Astrocyte (in vitro differentiated cells and primary cell): ENCODE measurements around the gene CCDC185. TPM values are rescaled to one million over a fixed set of nuclear protein-coding genes. Genes with fewer than 3 reads are reported as not detected.
A peak's percentile ranks its signal among the peaks of the same experiment; 100 is the strongest.

Experiments used
- DNase-seq: peaks from one replicate; pipeline ENCODE4 v3.0.0-alpha.2; 2010; ENCODE audit warnings: low read depth
- FAIRE-seq: peaks from 2 replicates; lab custom pipeline; 2011; peaks lifted over from hg19 to GRCh38; lab: Jason Lieb, UNC
- H2AFZ ChIP-seq: 2 replicates; pipeline ENCODE4 v1.6.0; 2012; ENCODE audit warnings: low read depth, low read length, inconsistent platforms
- H3K27ac ChIP-seq: 2 replicates; pipeline ENCODE4 v1.5.1; 2011; ENCODE audit warnings: low read depth, low read length, inconsistent platforms
- H3K27me3 ChIP-seq: 2 replicates; pipeline ENCODE4 v1.6.0; 2011; ENCODE audit warnings: low read length, inconsistent platforms; ENCODE audit not compliant: insufficient read depth
- H3K36me3 ChIP-seq: 2 replicates; pipeline ENCODE4 v1.5.1; 2011; ENCODE audit warnings: low read length, inconsistent platforms; ENCODE audit not compliant: insufficient read depth
- H3K4me1 ChIP-seq: 2 replicates; pipeline ENCODE4 v1.5.1; 2011; ENCODE audit warnings: low read length, inconsistent platforms; ENCODE audit not compliant: insufficient read depth
- H3K4me2 ChIP-seq: 2 replicates; pipeline ENCODE4 v1.6.0; 2012; ENCODE audit warnings: low read length, inconsistent platforms
- H3K4me3 ChIP-seq: 2 replicates; pipeline ENCODE4 v1.5.1; 2011; ENCODE audit warnings: low read depth, mild to moderate bottlenecking, low read length, inconsistent platforms; ENCODE audit not compliant: insufficient read depth
- H3K79me2 ChIP-seq: 2 replicates; pipeline ENCODE4 v1.6.0; 2012; ENCODE audit warnings: mild to moderate bottlenecking, low read length, inconsistent platforms; ENCODE audit not compliant: insufficient read depth
- H3K9ac ChIP-seq: 2 replicates; pipeline ENCODE4 v1.6.0; 2012; ENCODE audit warnings: mild to moderate bottlenecking, low read length, inconsistent platforms
- H3K9me3 ChIP-seq: 2 replicates; pipeline ENCODE4 v1.5.1; 2012; ENCODE audit warnings: low read depth, mild to moderate bottlenecking, low read length, inconsistent platforms; ENCODE audit not compliant: insufficient read depth
- H4K20me1 ChIP-seq: 2 replicates; pipeline ENCODE4 v1.6.0; 2012; ENCODE audit warnings: low read length, inconsistent platforms; ENCODE audit not compliant: insufficient read depth
- H3K27ac Mint-ChIP-seq: one replicate; pipeline ENCODE4 v1.8.0; 2021; ENCODE audit warnings: mild to moderate bottlenecking, mixed read lengths; ENCODE audit not compliant: unreplicated experiment
- H3K27me3 Mint-ChIP-seq: one replicate; pipeline ENCODE4 v1.8.0; 2021; ENCODE audit warnings: low read depth, mixed read lengths; ENCODE audit not compliant: unreplicated experiment
- H3K36me3 Mint-ChIP-seq: one replicate; pipeline ENCODE4 v1.8.0; 2021; ENCODE audit warnings: low read depth, mixed read lengths; ENCODE audit not compliant: unreplicated experiment
- H3K4me1 Mint-ChIP-seq: one replicate; pipeline ENCODE4 v1.8.0; 2021; ENCODE audit warnings: low read depth, mixed read lengths; ENCODE audit not compliant: unreplicated experiment
- H3K4me3 Mint-ChIP-seq: one replicate; pipeline ENCODE4 v1.8.0; 2021; ENCODE audit warnings: mild to moderate bottlenecking, moderate library complexity, mixed read lengths; ENCODE audit not compliant: unreplicated experiment
- H3K9me3 Mint-ChIP-seq: one replicate; pipeline ENCODE4 v1.8.0; 2021; ENCODE audit warnings: mild to moderate bottlenecking, mixed read lengths; ENCODE audit not compliant: unreplicated experiment
- EZH2 ChIP-seq: IDR thresholded peaks from 2 replicates; pipeline ENCODE4 v1.6.1; 2012; ENCODE audit warnings: mild to moderate bottlenecking, low read length, inconsistent platforms; ENCODE audit not compliant: insufficient read depth
- total RNA-seq: library from RNA; stranded (reverse); gene quantifications from 2 replicates; pipeline ENCODE4 v1.2.1, GENCODE V29; 2021
- TF ChIP-seq, protein P1 (sequence below): IDR thresholded peaks from 2 replicates; pipeline ENCODE4 v1.5.1; 2011; ENCODE audit warnings: low read depth, mild to moderate bottlenecking, inconsistent platforms, low read length, moderate library complexity; ENCODE audit not compliant: insufficient read depth

Gene CCDC185
- total RNA-seq, 1 donor from 2014 or later = not detected

DNA sequence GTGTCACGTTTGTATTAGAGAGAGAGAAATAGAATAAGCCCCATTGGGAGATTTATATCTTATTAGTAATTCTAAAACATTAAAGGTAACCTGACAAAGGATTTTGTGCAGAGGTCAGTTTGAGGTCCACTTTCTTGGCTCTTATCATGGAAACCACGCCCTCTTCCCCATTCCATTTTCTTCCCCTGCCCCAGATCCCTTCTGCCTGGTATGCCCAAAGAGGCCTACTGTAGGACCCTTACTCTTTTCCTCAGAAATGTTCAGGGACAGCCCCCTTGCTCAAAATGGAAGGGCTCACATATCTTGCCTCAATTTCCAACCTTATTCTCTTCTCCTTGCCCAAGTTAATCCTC, 9.6 kb downstream of the CCDC185 start:
- Histone ChIP-seq H3K27ac (peak overlapping the region; percentile 30), H3K4me2 (peak overlapping the region; percentile 10), H3K9me3 (no peaks in the 10 kb centered on the region), H3K9ac (no peak overlapping the region), H3K79me2 (no peaks in the 10 kb centered on the region), H3K4me1 (peaks cover 13% of the 10 kb centered on the region), H3K4me3 (no peak overlapping the region), H2AFZ (no peak overlapping the region), H4K20me1 (no peaks in the 10 kb centered on the region), H3K36me3 (no peaks in the 10 kb centered on the region), H3K27me3 (no peaks in the 10 kb centered on the region)
- DNase-seq (no peak), FAIRE-seq (no peak)
- TF ChIP-seq EZH2 = no peak
- TF ChIP-seq, protein P1, sequence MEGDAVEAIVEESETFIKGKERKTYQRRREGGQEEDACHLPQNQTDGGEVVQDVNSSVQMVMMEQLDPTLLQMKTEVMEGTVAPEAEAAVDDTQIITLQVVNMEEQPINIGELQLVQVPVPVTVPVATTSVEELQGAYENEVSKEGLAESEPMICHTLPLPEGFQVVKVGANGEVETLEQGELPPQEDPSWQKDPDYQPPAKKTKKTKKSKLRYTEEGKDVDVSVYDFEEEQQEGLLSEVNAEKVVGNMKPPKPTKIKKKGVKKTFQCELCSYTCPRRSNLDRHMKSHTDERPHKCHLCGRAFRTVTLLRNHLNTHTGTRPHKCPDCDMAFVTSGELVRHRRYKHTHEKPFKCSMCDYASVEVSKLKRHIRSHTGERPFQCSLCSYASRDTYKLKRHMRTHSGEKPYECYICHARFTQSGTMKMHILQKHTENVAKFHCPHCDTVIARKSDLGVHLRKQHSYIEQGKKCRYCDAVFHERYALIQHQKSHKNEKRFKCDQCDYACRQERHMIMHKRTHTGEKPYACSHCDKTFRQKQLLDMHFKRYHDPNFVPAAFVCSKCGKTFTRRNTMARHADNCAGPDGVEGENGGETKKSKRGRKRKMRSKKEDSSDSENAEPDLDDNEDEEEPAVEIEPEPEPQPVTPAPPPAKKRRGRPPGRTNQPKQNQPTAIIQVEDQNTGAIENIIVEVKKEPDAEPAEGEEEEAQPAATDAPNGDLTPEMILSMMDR = no peak
- Mint-ChIP-seq H3K27ac (peak overlapping the region; percentile 97), H3K27me3 (no peaks in the 10 kb centered on the region), H3K36me3 (peaks cover 3% of the 10 kb centered on the region), H3K9me3 (peaks cover 8% of the 10 kb centered on the region), H3K4me3 (no peak overlapping the region), H3K4me1 (peaks cover 22% of the 10 kb centered on the region)

DNA sequence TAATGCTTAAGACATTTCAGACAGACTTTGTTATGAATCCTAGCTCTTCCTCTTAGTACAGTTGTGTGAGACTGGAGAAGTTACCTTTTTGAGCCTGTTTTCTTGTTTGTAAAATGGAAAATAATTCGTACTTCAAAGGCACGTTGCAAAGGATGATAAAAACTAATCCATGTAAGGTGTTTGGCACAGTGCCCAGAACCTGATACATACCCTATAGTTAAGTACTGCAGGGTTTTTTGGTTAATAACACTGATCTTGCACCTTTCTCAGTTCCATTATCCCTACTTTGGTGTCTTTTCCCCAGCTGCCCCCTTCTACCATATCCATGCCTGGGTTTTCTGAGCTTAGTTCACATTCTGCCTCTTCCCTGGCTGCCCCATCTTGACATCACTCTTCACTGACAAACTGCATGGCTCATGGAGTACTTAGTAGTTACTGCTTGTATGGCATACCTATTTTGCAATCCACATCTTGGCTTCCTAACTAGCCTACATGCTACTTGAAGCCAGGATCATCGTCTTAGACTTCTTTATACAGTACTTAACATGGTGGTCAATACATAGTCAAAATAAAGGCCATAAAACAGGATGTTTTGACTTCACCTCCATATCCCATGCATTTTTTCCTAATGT, 10.1 kb downstream of the CCDC185 start:
- DNase-seq (no peak), FAIRE-seq (peak; percentile 34)
- Histone ChIP-seq H3K27ac (peak overlapping the region; percentile 30), H3K79me2 (no peaks in the 10 kb centered on the region), H3K4me2 (peak overlapping the region; percentile 10), H2AFZ (no peak overlapping the region), H3K36me3 (no peaks in the 10 kb centered on the region), H3K4me3 (no peak overlapping the region), H3K9me3 (no peaks in the 10 kb centered on the region), H3K9ac (no peak overlapping the region), H3K27me3 (no peaks in the 10 kb centered on the region), H4K20me1 (no peaks in the 10 kb centered on the region), H3K4me1 (peaks cover 13% of the 10 kb centered on the region)
- H3K9me3 Mint-ChIP-seq = peaks cover 8% of the 10 kb centered on the region
- H3K36me3 Mint-ChIP-seq = peaks cover 3% of the 10 kb centered on the region
- no peak overlapping the region for H3K4me3 Mint-ChIP-seq
- H3K4me1 Mint-ChIP-seq = peaks cover 22% of the 10 kb centered on the region
- no peaks in the 10 kb centered on the region for H3K27me3 Mint-ChIP-seq
- TF ChIP-seq, protein P1 = no peak
- no peak for TF ChIP-seq EZH2
- peak overlapping the region; percentile 97 for H3K27ac Mint-ChIP-seq

DNA sequence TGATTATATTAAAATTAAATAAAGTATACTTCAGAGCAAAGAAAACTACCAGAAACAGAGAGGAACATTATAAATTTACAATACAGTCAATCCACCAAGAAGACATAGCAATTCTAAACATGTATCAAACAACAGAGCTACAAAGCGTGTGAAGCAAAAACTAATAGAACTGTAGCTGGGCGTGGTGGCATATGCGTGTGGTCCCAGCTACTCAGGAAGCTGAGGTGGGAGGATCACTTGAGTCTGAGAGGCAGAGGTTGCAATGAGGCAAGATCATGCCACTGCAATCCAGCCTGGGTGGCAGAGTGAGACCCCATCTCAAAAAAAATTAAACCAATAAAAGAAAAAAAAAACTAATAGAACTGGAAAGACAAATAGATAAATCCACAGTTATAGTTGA, 12.3 kb downstream of the CCDC185 start:
- Histone ChIP-seq H3K79me2 (no peaks in the 10 kb centered on the region), H3K4me3 (no peak overlapping the region), H3K27ac (no peak overlapping the region), H2AFZ (no peak overlapping the region), H3K9me3 (no peaks in the 10 kb centered on the region), H4K20me1 (no peaks in the 10 kb centered on the region), H3K4me2 (no peak overlapping the region), H3K9ac (no peak overlapping the region), H3K36me3 (no peaks in the 10 kb centered on the region), H3K27me3 (no peaks in the 10 kb centered on the region), H3K4me1 (peaks cover 13% of the 10 kb centered on the region)
- Mint-ChIP-seq H3K27me3 (no peaks in the 10 kb centered on the region), H3K27ac (no peak overlapping the region), H3K4me3 (no peak overlapping the region), H3K4me1 (peaks cover 22% of the 10 kb centered on the region), H3K9me3 (peaks cover 8% of the 10 kb centered on the region), H3K36me3 (peaks cover 3% of the 10 kb centered on the region)
- DNase-seq (no peak), FAIRE-seq (no peak)
- TF ChIP-seq, protein P1 = no peak
- no peak for TF ChIP-seq EZH2
